Mammary epithelial cell (primary cell): ENCODE data around the gene NAMPT.

ENCODE experiments used
- EZH2 ChIP-seq: IDR thresholded peaks from 2 replicates; pipeline ENCODE4 v1.6.1; 2012; ENCODE audit warnings: low read length, inconsistent platforms, borderline replicate concordance
- TF ChIP-seq, protein P1 (sequence below), 2 donors: IDR thresholded peaks in 1 of 2; conservative IDR thresholded peaks in 1 of 2; 2 replicates each; pipeline ENCODE4 v1.5.1; 2011 to 2012; ENCODE audit warnings: inconsistent platforms in 2 of 2, low read length in 2 of 2, mild to moderate bottlenecking in 2 of 2, control low read depth in 1 of 2, low read depth in 1 of 2; ENCODE audit not compliant: insufficient read depth in 1 of 2; ENCODE audit errors: extremely low read depth in 1 of 2

DNA sequence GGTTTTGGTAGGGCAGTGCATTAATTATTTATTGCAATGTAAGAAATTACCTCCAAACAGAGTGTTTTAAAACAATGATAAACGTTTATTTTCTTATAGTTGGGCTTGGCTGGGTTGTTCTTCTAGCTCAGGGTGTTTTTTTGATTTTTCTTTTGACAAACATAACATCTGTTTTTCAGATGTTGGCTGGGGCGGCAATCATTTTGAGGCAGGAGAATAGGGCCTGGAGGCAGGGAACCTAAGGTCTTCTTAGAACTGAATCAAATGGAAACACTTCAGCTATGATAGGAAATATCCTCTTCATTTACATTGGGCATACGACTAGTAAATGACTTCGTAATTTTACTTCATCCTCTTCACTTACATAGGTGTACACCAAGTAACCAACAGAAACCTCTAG, 47.4 kb upstream of the NAMPT start:
- TF ChIP-seq, protein P1, sequence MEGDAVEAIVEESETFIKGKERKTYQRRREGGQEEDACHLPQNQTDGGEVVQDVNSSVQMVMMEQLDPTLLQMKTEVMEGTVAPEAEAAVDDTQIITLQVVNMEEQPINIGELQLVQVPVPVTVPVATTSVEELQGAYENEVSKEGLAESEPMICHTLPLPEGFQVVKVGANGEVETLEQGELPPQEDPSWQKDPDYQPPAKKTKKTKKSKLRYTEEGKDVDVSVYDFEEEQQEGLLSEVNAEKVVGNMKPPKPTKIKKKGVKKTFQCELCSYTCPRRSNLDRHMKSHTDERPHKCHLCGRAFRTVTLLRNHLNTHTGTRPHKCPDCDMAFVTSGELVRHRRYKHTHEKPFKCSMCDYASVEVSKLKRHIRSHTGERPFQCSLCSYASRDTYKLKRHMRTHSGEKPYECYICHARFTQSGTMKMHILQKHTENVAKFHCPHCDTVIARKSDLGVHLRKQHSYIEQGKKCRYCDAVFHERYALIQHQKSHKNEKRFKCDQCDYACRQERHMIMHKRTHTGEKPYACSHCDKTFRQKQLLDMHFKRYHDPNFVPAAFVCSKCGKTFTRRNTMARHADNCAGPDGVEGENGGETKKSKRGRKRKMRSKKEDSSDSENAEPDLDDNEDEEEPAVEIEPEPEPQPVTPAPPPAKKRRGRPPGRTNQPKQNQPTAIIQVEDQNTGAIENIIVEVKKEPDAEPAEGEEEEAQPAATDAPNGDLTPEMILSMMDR (conservative IDR thresholded peaks at IDR 0.05 in 1 of 2, IDR thresholded peaks at IDR 0.05 in 1 of 2; ENCODE audit: extremely low read depth in 1 of 2, insufficient read depth in 1 of 2, low read depth in 1 of 2, low read length in 2 of 2), result no peak
- TF ChIP-seq EZH2, result no peak
